Measurements from ENCODE around the gene AHCYL2.

AHCYL2 gene

GRCh38 chr7:129224251-129225205, at the start of gene AHCYL2:
AHCYL2 (plus strand) TSS chr7:129225030.
- DNase-seq, result peak; percentile 99

- no peak for DNase-seq
Observed at GRCh38 chr7:129176916-129177710, 47.7 kb upstream of the AHCYL2 start.

DNA sequence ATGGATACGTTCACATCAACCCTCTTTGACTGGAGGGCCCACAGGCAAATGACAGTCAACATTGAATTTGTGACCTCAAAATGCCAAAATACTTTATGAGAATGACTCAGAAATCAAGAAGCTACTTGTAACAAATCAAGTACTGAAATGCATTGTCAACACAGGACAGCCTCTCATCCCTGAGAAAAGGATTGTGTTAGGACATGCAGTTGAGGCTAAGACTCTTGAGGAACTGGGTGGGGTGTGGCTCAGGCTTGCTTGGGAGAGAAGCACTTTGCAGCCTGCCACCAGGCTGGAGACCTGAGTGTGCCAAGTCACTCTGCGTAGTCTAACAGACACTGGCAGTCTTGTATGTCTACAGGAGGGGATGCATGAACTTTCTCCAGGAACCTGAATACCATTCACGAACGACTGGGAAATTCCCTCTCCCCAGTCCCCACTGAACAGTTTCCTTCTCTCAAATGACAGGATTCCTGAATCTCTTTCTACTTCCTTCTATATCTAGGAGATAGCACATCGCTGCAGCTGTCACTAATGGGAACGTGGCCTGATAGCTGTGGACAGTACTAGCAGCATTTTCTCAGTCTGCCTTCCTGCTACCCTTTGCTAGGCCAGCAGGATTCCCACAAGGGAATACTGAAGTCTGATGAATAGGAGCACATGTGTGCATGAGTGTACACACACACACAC, 39.7 kb upstream of the AHCYL2 start:
- DNase-seq, result no peak

- no peak for DNase-seq
Observed at GRCh38 chr7:129186749-129187260, 38.0 kb upstream of the AHCYL2 start.

DNA sequence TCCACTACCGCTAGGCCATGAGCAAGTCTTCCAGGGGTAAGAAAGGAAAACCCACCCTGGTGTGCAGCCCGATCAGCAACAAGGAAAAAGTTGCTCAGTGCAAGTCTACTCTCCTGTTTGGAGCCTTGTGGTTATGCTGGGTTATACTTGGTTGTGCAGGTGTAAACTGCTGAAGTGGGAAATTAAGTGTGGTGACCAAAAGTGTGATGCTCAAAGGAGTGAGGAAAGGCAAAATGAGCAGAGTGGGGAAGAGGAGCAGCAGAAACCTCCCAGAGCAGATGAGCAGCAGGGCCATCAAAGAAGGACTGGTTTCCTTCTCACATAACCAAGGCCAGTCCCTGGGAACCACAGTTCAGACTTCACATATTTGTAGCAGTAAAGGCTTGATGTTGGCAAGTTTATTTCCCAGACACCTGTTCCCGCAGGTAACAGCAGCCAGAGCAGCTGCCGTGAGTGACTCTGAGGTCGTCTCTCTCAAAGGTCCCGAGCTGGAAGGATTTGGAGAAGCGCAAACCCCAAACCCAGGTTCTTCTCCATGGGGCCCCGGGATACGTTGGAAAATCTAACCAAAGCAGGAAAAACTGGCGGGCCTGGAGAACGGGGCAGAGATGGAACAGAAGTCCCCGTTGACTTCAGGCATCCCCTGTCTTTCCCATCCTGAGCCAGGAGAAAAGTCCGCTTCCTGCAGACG, 37.0 kb upstream of the AHCYL2 start:
- DNase-seq, result no peak

GRCh38 chr7:129188372-129188891, 36.4 kb upstream of the AHCYL2 start, which contains the start of gene SMO:
SMO (plus strand) TSS chr7:129188633; CDS start chr7:129189152, 519 bp downstream.
- DNase-seq, result no peak

DNA sequence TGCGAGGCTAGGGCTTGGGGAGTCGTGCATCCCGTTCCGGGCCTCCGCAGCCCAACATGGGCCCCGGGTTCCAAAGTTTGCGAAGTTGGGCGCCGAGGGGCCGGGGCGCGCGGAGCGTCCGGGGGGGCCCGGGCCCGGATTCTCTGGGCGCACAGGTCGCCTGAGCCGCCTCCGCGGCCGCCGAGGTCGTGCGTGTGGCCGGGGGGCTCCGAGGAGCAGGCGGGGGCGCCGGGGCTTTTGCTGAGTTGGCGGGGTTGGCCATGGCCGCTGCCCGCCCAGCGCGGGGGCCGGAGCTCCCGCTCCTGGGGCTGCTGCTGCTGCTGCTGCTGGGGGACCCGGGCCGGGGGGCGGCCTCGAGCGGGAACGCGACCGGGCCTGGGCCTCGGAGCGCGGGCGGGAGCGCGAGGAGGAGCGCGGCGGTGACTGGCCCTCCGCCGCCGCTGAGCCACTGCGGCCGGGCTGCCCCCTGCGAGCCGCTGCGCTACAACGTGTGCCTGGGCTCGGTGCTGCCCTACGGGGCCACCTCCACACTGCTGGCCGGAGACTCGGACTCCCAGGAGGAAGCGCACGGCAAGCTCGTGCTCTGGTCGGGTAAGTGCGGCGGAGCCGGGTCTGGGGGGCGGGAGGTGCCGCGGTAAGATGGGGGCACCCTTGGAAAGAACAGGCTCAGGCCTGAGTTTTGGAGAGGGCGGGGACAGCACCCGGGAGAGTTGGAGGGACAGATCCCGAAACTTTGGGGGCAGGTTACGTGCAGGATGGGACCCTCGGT, 35.8 kb upstream of the AHCYL2 start:
- DNase-seq, result no peak

GRCh38 chr7:129189661-129190310, 35.0 kb upstream of the AHCYL2 start:
- no peak for DNase-seq

DNA sequence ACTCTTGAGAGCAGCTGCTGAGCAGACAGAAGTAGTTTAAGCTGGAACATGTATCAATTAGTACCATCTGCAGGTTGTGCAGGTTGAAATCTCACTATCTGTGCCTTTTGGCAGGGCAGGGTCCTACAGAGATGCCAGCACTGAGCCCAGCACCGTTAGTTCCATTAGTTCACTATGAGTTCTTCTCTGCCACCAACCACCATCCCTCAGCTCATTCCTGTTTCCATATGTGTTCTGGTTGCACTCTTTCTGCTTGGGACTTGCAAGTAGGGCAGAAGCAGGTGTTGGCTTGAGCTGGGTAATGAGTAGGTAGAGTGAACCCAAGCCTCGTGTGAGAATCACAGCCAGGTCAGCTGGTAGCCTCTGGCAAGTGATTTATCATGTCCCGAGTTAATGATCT, 33.6 kb upstream of the AHCYL2 start:
- DNase-seq, result no peak

DNA sequence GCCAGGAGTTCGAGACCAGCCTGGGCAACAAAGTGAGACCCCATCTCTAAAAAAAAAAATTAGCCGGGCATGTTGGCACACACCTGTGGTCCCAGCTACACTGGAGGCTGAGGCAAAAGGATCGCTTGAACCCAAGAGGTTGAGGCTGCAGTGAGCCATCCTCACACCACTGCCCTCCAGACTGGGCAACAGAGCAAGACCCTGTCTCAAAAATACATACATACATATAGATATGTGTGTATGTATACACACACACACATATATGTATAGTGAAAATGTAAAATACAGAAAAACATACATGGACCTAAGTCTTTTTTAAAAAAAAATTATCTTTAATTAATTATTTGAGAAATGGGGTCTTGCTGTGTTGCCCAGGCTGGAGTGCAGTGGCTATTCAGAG, 30.9 kb upstream of the AHCYL2 start:
- DNase-seq, result no peak

DNA sequence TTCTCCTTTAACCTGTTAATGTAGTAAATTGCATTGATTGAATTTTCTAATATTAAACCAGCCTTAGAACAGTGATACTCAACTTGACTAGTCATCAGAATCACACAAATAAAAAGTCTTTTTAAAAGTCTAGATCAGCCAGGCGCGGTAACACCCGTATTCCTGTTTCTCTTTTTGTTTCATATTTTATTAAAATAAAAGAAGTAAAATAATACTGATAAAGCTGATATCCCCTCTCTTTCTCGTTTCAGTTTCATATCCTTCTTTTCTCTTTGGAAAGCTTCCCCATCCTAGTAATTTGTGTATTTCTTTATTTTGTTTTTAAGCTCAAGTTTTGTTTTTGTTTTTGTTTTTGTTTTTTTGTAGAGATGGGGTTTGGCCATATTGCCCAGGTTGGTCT, 27.1 kb upstream of the AHCYL2 start:
- no peak for DNase-seq

GRCh38 chr7:129199406-129199805, 25.4 kb upstream of the AHCYL2 start:
- DNase-seq, result no peak

- DNase-seq, result no peak
Observed at GRCh38 chr7:129202058-129202777, 22.6 kb upstream of the AHCYL2 start.

DNA sequence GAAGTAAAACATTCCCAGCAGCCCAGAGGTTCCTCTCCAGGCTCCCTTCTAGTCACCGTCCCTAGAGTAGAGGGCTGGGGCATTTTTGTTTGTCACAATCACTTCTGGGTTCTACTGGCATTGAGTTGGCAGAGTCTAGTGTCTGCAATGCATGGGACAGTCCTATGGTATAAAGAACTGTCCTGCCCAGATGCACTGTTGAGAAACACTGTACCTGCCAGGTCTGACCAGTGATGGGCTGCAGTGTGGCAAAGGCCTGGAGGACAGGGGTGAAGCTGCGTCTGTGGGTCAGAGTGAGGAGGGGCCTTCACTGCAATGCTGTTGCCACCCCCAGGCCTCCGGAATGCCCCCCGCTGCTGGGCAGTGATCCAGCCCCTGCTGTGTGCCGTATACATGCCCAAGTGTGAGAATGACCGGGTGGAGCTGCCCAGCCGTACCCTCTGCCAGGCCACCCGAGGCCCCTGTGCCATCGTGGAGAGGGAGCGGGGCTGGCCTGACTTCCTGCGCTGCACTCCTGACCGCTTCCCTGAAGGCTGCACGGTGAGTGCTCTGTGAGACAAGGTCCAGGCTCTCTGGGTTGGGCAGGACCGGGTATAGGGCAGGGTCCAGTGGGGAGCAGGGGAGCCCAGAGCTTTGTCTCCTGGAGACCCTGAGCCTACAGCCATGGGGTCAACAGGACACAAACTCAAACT, 21.6 kb upstream of the AHCYL2 start:
- DNase-seq, result no peak

DNA sequence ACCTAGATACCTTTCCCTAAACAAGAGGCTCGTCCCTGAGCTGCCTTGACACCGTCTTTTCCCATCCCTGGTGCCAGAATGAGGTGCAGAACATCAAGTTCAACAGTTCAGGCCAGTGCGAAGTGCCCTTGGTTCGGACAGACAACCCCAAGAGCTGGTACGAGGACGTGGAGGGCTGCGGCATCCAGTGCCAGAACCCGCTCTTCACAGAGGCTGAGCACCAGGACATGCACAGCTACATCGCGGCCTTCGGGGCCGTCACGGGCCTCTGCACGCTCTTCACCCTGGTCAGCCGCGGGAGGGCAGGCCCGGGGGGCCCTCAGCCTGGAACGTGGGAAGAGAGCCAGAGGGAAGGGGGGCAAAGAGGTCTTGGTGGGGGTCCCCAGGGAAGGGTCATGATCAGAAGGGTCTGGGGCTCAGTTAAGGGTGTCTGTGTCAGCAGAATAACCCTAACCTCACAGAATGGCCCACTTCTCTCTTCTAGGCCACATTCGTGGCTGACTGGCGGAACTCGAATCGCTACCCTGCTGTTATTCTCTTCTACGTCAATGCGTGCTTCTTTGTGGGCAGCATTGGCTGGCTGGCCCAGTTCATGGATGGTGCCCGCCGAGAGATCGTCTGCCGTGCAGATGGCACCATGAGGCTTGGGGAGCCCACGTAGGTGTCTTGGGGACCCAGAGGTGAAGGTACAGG, 19.6 kb upstream of the AHCYL2 start:
- no peak for DNase-seq

DNA sequence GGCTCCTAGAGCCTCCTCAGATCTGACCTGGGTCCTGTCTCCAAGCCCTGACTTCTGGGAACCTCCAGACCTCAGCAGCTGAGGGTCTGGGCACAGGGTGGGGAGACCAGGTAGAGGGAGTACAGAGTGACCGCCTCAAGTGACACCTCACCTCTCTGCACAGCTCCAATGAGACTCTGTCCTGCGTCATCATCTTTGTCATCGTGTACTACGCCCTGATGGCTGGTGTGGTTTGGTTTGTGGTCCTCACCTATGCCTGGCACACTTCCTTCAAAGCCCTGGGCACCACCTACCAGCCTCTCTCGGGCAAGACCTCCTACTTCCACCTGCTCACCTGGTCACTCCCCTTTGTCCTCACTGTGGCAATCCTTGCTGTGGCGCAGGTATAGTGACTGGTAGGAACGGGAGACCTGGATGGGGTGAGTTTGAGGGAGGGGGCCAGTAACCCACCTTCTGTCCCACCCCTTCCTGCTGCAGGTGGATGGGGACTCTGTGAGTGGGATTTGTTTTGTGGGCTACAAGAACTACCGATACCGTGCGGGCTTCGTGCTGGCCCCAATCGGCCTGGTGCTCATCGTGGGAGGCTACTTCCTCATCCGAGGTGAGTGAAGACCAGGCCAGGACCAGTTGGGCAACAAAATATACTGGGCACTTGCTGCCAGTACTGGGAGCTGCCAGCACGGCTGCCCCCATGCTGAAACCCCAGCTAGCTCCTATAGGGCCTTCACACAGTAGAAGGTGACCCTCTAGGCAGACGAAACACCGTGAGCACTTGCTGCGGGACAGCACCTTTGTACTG, 18.6 kb upstream of the AHCYL2 start:
- DNase-seq, result no peak

GRCh38 chr7:129208667-129209066, 16.2 kb upstream of the AHCYL2 start:
- no peak for DNase-seq

Data from RPMI8226 (cell line).